ENCODE measurements around the gene SSX2B.
"Not testable (repeated sequence)": the region's sequence is repeated elsewhere in the genome, so short reads cannot be mapped to it uniquely, and the experiment has no call there.

Gene SSX2B

GRCh38 chrX:52750952-52751351 lies at the start of gene SSX2B:
Gene SSX2B, plus strand, starts transcription at chrX:52751252. Its CDS starts 1,429 bp downstream, at chrX:52752681.
- not testable (repeated sequence) for DNase-seq (ENCODE audit: low read depth in 2 of 2)

GRCh38 chrX:52707078-52707477 lies 44.0 kb upstream of the SSX2B start, which contains the start of gene SSX2:
Gene SSX2, minus strand, starts transcription at chrX:52707178. Its CDS starts 1,429 bp downstream, at chrX:52705749.
- not testable (repeated sequence) for DNase-seq (ENCODE audit: low read depth in 2 of 2)

- not testable (repeated sequence) for DNase-seq (ENCODE audit: low read depth in 2 of 2)
Measured at GRCh38 chrX:52765983-52766382, 14.9 kb downstream of the SSX2B start.

- not testable (repeated sequence) for DNase-seq (ENCODE audit: low read depth in 2 of 2)
Measured at GRCh38 chrX:52773504-52773903, 22.5 kb downstream of the SSX2B start.

- DNase-seq (ENCODE audit: low read depth in 2 of 2), result not testable (repeated sequence)
Measured at GRCh38 chrX:52797327-52797726, 46.3 kb downstream of the SSX2B start, which contains the start of gene SPANXN5. Gene SPANXN5, minus strand, starts transcription at chrX:52797427. Its CDS starts 79 bp downstream, at chrX:52797348.

GRCh38 chrX:52804876-52805275 lies 53.8 kb downstream of the SSX2B start:
- DNase-seq (ENCODE audit: low read depth in 2 of 2), result not testable (repeated sequence)
